K562 (cell line): ENCODE measurements around the gene SLC22A23. TPM values are rescaled to one million over a fixed set of nuclear protein-coding genes. Genes with fewer than 3 reads are reported as not detected.
A peak's percentile ranks its signal among the peaks of the same experiment; 100 is the strongest.

Experiments used
- ATAC-seq: fragments of 200-7000 bp; cut with Tn5 transposase; 3 replicates; pipeline ENCODE4 v1.9.1; 2020; ENCODE audit warnings: moderate library complexity
- BruUV-seq: library from RNA; stranded (reverse); fragments of 400-500 nt; replicated peaks from 2 replicates; lab custom pipeline; 2021; lab: Mats Ljungman, UMichigan
- CTCF ChIA-PET: fragments of 300-600 bp; formaldehyde crosslinking; extraction: SDS; loops from one replicate; lab custom pipeline; 2021; ENCODE audit warnings: low intra/inter-chr PET ratio; lab: Yijun Ruan, JAX
- POLR2A ChIA-PET: fragments of 300-600, 350-650 bp; sonication (Branson Sonifier 250); formaldehyde crosslinking; extraction: SDS; loops from one replicate; lab custom pipeline; 2021; ENCODE audit warnings: antibody characterized with exemption, inconsistent platforms; lab: Yijun Ruan, JAX
- DNase-seq, 4 experiments: peaks; one replicate each; pipeline versions ENCODE4 v3.0.0 to v3.0.0-alpha.2; 2011 to 2018; ENCODE audit warnings: low spot score in 3 of 4, mixed read lengths in 3 of 4; ENCODE audit errors: extremely low read depth in 1 of 4
- FAIRE-seq: peaks from 2 replicates; lab custom pipeline; 2011; peaks lifted over from hg19 to GRCh38; lab: Jason Lieb, UNC
- H2AFZ ChIP-seq: 2 replicates; pipeline ENCODE4 v1.6.0; 2011; ENCODE audit warnings: low read depth, low read length, control low read depth, inconsistent platforms
- H3K27ac ChIP-seq: fragments of 200-600 bp; 3 replicates; pipeline ENCODE4 v1.8.0; 2011; ENCODE audit warnings: low read depth, mild to moderate bottlenecking, control low read depth, inconsistent platforms, low read length, moderate library complexity, mixed read lengths; ENCODE audit errors: extremely low read depth
- H3K27me3 ChIP-seq, 2 experiments: fragments of 300-600 bp in 1 of 2; 2 replicates in 1 of 2; 3 replicates in 1 of 2; pipeline versions ENCODE4 v1.6.0 to v1.8.0; 2011; ENCODE audit warnings: inconsistent platforms in 2 of 2, low read length in 2 of 2, mild to moderate bottlenecking in 1 of 2, mixed read lengths in 1 of 2, moderate library complexity in 1 of 2; ENCODE audit not compliant: control insufficient read depth in 2 of 2, insufficient read depth in 2 of 2
- H3K36me3 ChIP-seq: fragments of 300-600 bp; 3 replicates; pipeline ENCODE4 v1.8.0; 2011; ENCODE audit warnings: mild to moderate bottlenecking, low read length, inconsistent platforms; ENCODE audit not compliant: control insufficient read depth, insufficient read depth
- H3K4me1 ChIP-seq, 2 experiments: fragments of 200-600 bp in 1 of 2; replicated peaks in 1 of 2; 2 replicates in 1 of 2; 3 replicates in 1 of 2; pipeline versions ENCODE4 v1.5.1 to v1.8.0; 2011; ENCODE audit warnings: inconsistent platforms in 2 of 2, low read length in 2 of 2, mild to moderate bottlenecking in 1 of 2, mixed read lengths in 1 of 2, moderate library complexity in 1 of 2; ENCODE audit not compliant: control insufficient read depth in 2 of 2, insufficient read depth in 2 of 2
- H3K4me2 ChIP-seq: 2 replicates; pipeline ENCODE4 v1.6.1; 2011; ENCODE audit warnings: low read length, control low read depth, inconsistent platforms, mixed read lengths; ENCODE audit not compliant: insufficient read depth
- H3K4me3 ChIP-seq: fragments of 200-600 bp; sonication (generic), shearing (Covaris generic); 2 replicates; pipeline ENCODE4 v1.5.1; 2016; ENCODE audit warnings: control low read depth, inconsistent platforms
- H3K79me2 ChIP-seq: fragments of 200-600 bp; 3 replicates; pipeline ENCODE4 v1.8.0; 2011; ENCODE audit warnings: low read length, inconsistent platforms; ENCODE audit not compliant: control insufficient read depth, insufficient read depth
- H3K9ac ChIP-seq, 2 experiments: 2 replicates each; pipeline versions ENCODE4 v1.6.0 to v1.6.1; 2011; ENCODE audit warnings: low read depth in 2 of 2, low read length in 2 of 2, control low read depth in 1 of 2, inconsistent platforms in 1 of 2, mild to moderate bottlenecking in 1 of 2, mixed read lengths in 1 of 2; ENCODE audit not compliant: insufficient read depth in 1 of 2
- H3K9me1 ChIP-seq: one replicate; pipeline ENCODE4 v1.6.0; 2011; ENCODE audit warnings: inconsistent platforms, mild to moderate bottlenecking, low read length, moderate library complexity; ENCODE audit not compliant: control insufficient read depth, insufficient read depth
- H3K9me3 ChIP-seq: replicated peaks from 2 replicates; pipeline ENCODE4 v1.5.1; 2011; ENCODE audit warnings: low read depth, low read length, inconsistent platforms; ENCODE audit not compliant: control insufficient read depth, insufficient read depth
- H4K20me1 ChIP-seq: replicated peaks from 2 replicates; pipeline ENCODE4 v1.6.1; 2011; ENCODE audit warnings: low read length, inconsistent platforms, mixed read lengths; ENCODE audit not compliant: control insufficient read depth, insufficient read depth
- C11orf30 ChIP-seq: fragments of 450-650 bp; IDR thresholded peaks from 2 replicates; pipeline ENCODE4 v1.6.1; 2016; ENCODE audit warnings: low read depth, mild to moderate bottlenecking
- KDM4B ChIP-seq, 2 experiments: fragments of 450-650 bp in 1 of 2; sonication (generic) in 1 of 2; IDR thresholded peaks; 2 replicates each; pipeline ENCODE4 v1.6.1; 2016 to 2017; ENCODE audit warnings: borderline replicate concordance in 2 of 2, antibody characterized with exemption in 1 of 2, low read depth in 1 of 2, mild to moderate bottlenecking in 1 of 2
- MAFG ChIP-seq: fragments of 450-650 bp; conservative IDR thresholded peaks from 2 replicates; pipeline ENCODE4 v1.6.1; 2016; ENCODE audit warnings: missing genetic modification characterization, missing compliant biosample characterization
- NCOA1 ChIP-seq: fragments of 450-650 bp; IDR thresholded peaks from 2 replicates; pipeline ENCODE4 v1.6.1; 2016; ENCODE audit warnings: low read depth
- ZNF146 ChIP-seq: IDR thresholded peaks from one replicate; pipeline ENCODE4 v1.6.1; 2018; ENCODE audit warnings: missing compliant biosample characterization; ENCODE audit not compliant: unreplicated experiment
- ZNF316 ChIP-seq: fragments of 450-650 bp; IDR thresholded peaks from 2 replicates; pipeline ENCODE4 v1.6.1; 2016
- WGBS: fragments of 100-300 bp; shearing (Covaris generic); methylation state at CpG from one replicate; pipeline ENCODE4 v1.1.6; 2016; ENCODE audit warnings: low coverage, mixed read lengths; ENCODE audit not compliant: insufficient coverage; ENCODE audit errors: missing lambda C conversion rate; 5-methylcytosine and 5-hydroxymethylcytosine counted together
- in situ Hi-C: fragments of 300-500 bp; cut with MboI; formaldehyde crosslinking; loops from 4 replicates; pipeline ENCODE4 v1.15.0; 2018; ENCODE audit warnings: inconsistent platforms, mixed read lengths
- intact Hi-C: fragments of 100-400 bp; cut with micrococcal nuclease; formaldehyde crosslinking; loops from 2 replicates; pipeline ENCODE4 v1.14.2; 2022
- polyA plus RNA-seq, 8 experiments: library from polyadenylated mRNA; depleted of rRNA in 4 of 8; stranded (reverse) in 5 of 8; unstranded in 3 of 8; fragments of >200 nt; fragmentation: Nextera tagmentation in 2 of 8; fragmentation: Illumina TruSeq in 1 of 8; extraction: Ambion mirVana in 2 of 8; extraction: Trizol in 1 of 8; gene quantifications; 2 replicates each; pipeline versions ENCODE4 v1.2.1 to v1.2.3, GENCODE V29; 2011 to 2014; ENCODE audit warnings: inconsistent platforms in 1 of 8, missing spikeins in 1 of 8
- total RNA-seq, 7 experiments: library from RNA; depleted of rRNA in 6 of 7; stranded (reverse); fragments of >200 nt in 6 of 7; fragmentation: Illumina TruSeq in 2 of 7; extraction: Trizol in 2 of 7; gene quantifications; 2 replicates each; pipeline versions ENCODE4 v1.2.1 to v1.2.3, GENCODE V29; 2011 to 2021; ENCODE audit warnings: low replicate concordance in 1 of 7
- TF ChIP-seq, protein P1 (sequence below): fragments of 450-650 bp; formaldehyde crosslinking; IDR thresholded peaks from 2 replicates; pipeline ENCODE4 v1.4.0; 2020; ENCODE audit warnings: mild to moderate bottlenecking, moderate library complexity

Gene SLC22A23
- total and polyA plus RNA-seq, 9 of the 15 experiments (the other 6 are each of a cell fraction or from before 2014, with no cell fraction given) = 0.30 to 8.7 (median 2.5) TPM

DNA sequence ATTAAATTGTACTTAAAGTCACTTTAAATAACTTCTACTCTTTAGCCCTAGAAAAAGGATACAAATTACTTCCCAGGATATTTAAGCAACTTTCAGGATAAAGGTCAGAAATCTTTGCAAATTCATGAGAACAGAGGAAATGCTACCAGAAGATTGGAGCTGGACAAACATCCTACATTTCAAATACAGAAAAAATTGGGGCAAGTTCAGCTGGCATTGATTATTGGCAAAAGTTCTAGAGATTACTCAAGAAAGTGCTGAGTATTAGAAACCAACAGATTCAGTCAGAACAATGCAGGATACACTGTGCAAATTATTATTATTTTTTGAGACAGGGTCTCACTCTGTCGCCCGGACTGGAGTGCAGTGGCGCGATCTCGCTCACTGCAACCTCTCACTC is 6.0 kb downstream of the SLC22A23 start:
- no peak overlapping the region for H3K27ac ChIP-seq
- 0 out of 5 replicates have a peak, but pooled peaks cover 0 to 6% of the 10 kb centered on the region in 2 experiments for H3K27me3 ChIP-seq
- FAIRE-seq = no peak
- ChIA-PET CTCF (no interaction called here), POLR2A (interaction anchor here (1.3 to 2.2 kb wide), 3 partner anchors 8 to 21 kb away, joined by 3 to 5 read pairs (median 4); no protein-coding TSS in a partner anchor)
- no peak overlapping the region for H3K9ac ChIP-seq
- H3K79me2 ChIP-seq = peaks cover 26% of the 10 kb centered on the region
- H4K20me1 ChIP-seq = peaks cover 17% of the 10 kb centered on the region
- no peaks in the 10 kb centered on the region for H3K9me1 ChIP-seq
- 96% methylated on average over 5 of the region's 5 CpGs for WGBS
- TF ChIP-seq, protein P1, sequence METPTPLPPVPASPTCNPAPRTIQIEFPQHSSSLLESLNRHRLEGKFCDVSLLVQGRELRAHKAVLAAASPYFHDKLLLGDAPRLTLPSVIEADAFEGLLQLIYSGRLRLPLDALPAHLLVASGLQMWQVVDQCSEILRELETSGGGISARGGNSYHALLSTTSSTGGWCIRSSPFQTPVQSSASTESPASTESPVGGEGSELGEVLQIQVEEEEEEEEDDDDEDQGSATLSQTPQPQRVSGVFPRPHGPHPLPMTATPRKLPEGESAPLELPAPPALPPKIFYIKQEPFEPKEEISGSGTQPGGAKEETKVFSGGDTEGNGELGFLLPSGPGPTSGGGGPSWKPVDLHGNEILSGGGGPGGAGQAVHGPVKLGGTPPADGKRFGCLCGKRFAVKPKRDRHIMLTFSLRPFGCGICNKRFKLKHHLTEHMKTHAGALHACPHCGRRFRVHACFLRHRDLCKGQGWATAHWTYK = no peak
- 0 out of 2 replicates have a peak, but pooled peaks have one; percentile 25 for TF ChIP-seq MAFG
- TF ChIP-seq KDM4B (IDR thresholded peaks at IDR 0.05; ENCODE audit: borderline replicate concordance in 2 of 2, low read depth in 1 of 2) = no peak
- peak; percentile 78 for TF ChIP-seq ZNF316
- no peak for TF ChIP-seq ZNF146 (CRISPR knock-in tag)
- no peak for TF ChIP-seq NCOA1
- peak; percentile 47 for TF ChIP-seq C11orf30
- TF ChIP-seq, all 486 proteins: peak for 3
- intact Hi-C loops = no loop called here
- no peaks in the 10 kb centered on the region for H3K9me3 ChIP-seq
- no peaks in the 10 kb centered on the region; the same call in 2 of the 3 replicates for H3K36me3 ChIP-seq
- no peak for DNase-seq
- no peak overlapping the region for H3K4me3 ChIP-seq
- no peak for ATAC-seq
- H2AFZ ChIP-seq = no peak overlapping the region
- H3K4me2 ChIP-seq = no peak overlapping the region
- in situ Hi-C loops = no loop called here
- no TSS peak for BruUV-seq
- peaks cover 23 to 34% of the 10 kb centered on the region in 2 experiments for H3K4me1 ChIP-seq
